Activated T-cell treated with anti-CD3 and anti-CD28 coated beads, Interleukin-2, amount 50 U/mL, for 4 hours (primary cell): ENCODE data around the gene MYOF. TPM values are rescaled to one million over a fixed set of nuclear protein-coding genes. Genes with fewer than 3 reads are reported as not detected.
"Not testable (repeated sequence)": the region's sequence is repeated elsewhere in the genome, so short reads cannot be mapped to it uniquely, and the experiment has no call there.

Experiments
- ATAC-seq, 2 donors: fragments of 200-7000 bp; cut with Tn5 transposase; one replicate each; pipeline ENCODE4 v1.10.0; 2021
- DNase-seq: peaks from one replicate; pipeline ENCODE4 v3.0.0-alpha.2; 2020
- H3K27me3 Mint-ChIP-seq: one replicate; pipeline ENCODE4 v1.8.0; 2021; ENCODE audit warnings: low read depth, mixed read lengths
- H3K36me3 Mint-ChIP-seq: one replicate; pipeline ENCODE4 v1.8.0; 2022; ENCODE audit warnings: mixed read lengths; ENCODE audit not compliant: insufficient read depth
- H3K4me1 Mint-ChIP-seq: one replicate; pipeline ENCODE4 v1.8.0; 2021; ENCODE audit warnings: low read depth, mixed read lengths
- H3K4me3 Mint-ChIP-seq: one replicate; pipeline ENCODE4 v1.8.0; 2021; ENCODE audit warnings: mild to moderate bottlenecking, moderate library complexity, mixed read lengths
- H3K9me3 Mint-ChIP-seq: one replicate; pipeline ENCODE4 v1.8.0; 2021; ENCODE audit warnings: mixed read lengths
- total RNA-seq, 3 donors: library from RNA; stranded (reverse); gene quantifications; one replicate each; pipeline ENCODE4 v1.2.1, GENCODE V29; 2021

MYOF gene
- total RNA-seq, 3 donors from 2014 or later = 39.2 to 65.4 (median 42.6) TPM

DNA sequence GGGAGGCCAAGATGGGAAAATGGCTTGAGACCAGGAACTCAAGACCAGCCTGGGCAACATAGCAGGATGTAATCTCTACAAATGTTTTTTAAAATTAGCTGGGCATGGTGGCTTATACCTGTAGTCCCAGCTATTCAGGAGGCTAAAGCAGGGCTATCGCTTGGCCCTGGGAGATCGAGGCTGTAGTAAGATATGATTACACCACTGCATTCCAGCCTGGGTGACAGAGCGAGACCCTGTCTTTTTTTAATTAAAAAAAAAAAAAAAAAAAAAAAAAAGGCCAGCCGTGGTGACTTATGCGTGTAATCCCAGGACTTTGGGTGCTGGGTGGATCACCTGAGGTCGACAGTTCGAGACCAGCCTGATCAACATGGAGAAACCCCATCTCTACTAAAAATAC is 27.4 kb downstream of the MYOF start:
- no peak for DNase-seq
- Mint-ChIP-seq H3K9me3 (no peaks in the 10 kb centered on the region), H3K4me1 (peaks cover 13% of the 10 kb centered on the region), H3K27me3 (no peaks in the 10 kb centered on the region), H3K36me3 (peaks cover 6% of the 10 kb centered on the region), H3K4me3 (no peak overlapping the region)
- no peak for ATAC-seq

DNA sequence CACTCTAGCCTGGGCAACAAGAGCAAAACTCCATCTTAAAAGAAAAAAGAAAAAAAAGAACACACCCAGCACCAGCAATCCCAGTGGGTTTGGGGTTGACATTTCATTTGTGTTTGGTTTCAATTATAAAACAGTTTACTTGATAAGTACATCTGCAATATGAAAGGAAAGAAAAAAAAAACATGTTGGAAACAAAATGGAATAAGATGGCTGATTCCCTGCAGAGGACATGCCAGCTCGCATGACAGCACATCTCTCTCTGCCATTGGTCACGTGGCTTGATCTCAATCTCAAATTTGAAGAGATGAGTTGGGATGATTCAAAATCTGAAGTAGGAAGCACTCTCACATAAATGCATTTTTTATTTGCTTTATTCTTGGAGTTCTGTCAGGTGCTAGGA is 28.0 kb downstream of the MYOF start:
- H3K9me3 Mint-ChIP-seq = no peaks in the 10 kb centered on the region
- DNase-seq (no peak), ATAC-seq (no peak)
- no peaks in the 10 kb centered on the region for H3K27me3 Mint-ChIP-seq
- H3K36me3 Mint-ChIP-seq = peaks cover 7% of the 10 kb centered on the region
- H3K4me3 Mint-ChIP-seq = no peak overlapping the region
- H3K4me1 Mint-ChIP-seq = peaks cover 13% of the 10 kb centered on the region

DNA sequence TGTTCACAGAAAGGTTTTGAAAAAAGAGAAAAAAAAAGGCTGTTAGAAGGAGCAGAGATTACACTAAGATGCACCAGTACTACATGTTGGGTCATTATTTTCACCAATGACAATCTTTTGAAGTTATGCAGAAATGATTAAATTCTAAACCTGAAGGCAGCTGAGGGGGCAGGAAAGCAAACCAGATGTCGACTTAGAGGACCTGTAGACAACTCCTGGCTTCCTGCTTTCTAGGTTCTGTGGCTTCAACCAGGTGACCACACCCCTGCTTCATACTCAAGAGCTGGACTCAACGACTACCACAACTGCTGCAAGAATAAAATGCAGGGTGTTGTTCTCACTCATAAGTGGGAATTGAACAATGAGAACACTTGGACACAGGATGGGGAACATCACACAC is 30.0 kb downstream of the MYOF start:
- no peaks in the 10 kb centered on the region for H3K27me3 Mint-ChIP-seq
- H3K4me3 Mint-ChIP-seq = no peak overlapping the region
- H3K36me3 Mint-ChIP-seq = peaks cover 9% of the 10 kb centered on the region
- no peak for DNase-seq
- H3K9me3 Mint-ChIP-seq = no peaks in the 10 kb centered on the region
- peaks cover 13% of the 10 kb centered on the region for H3K4me1 Mint-ChIP-seq
- ATAC-seq = no peak

DNA sequence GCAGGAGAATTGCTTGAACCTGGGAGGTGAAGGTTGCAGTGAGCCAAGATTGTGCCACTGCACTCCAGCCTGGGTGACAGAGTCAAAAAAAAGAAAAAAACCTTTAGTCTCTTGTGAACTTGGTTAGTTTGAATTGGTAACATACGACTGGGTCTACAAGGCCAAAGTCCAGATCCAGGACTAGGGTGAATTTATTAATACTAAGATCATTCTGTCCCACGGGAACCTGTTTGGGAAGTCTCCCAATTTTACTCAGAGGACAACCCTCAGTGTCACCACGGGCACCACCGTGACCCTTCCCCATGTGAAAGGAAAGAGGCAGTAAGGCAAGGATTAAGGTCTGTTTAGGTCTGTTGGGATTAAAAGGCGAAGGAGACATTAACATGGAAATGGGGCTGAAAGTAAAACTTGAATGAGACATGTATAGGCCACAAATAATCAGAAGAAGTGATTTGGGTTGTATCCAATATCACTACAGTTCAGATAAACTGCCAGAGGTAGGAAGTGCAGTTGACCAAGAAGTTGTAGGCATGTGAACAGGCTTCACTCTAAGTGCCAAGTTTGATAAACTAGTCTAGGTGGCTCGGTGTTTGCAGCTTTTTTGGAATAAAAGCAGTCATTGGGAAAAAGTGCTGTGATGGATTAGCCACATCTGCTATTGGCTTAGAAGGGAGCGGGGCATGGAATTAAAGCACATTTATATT is 30.7 kb downstream of the MYOF start:
- no peaks in the 10 kb centered on the region for H3K9me3 Mint-ChIP-seq
- peaks cover 9% of the 10 kb centered on the region for H3K36me3 Mint-ChIP-seq
- H3K27me3 Mint-ChIP-seq = no peaks in the 10 kb centered on the region
- ATAC-seq = no peak
- H3K4me3 Mint-ChIP-seq = no peak overlapping the region
- H3K4me1 Mint-ChIP-seq = peaks cover 13% of the 10 kb centered on the region
- no peak for DNase-seq

DNA sequence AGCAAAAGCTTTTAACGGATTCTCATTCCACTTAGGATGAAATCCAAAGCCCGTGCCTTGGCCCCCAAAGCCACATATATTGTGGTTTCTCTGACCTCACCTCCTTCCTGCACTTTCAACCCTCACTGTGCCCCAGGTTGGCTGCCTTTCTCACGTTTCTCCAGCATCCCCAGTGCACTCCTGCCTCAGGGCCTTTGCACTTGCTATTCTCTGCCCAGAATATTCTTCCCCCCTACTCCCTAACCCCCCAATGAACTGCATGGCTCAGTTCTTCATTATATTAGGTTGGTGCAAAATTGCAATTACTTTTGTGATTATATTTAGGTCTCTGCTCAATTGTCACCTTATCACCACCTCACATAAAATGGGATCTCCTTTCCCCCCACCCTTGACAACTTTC is 34.2 kb downstream of the MYOF start:
- Mint-ChIP-seq H3K4me3 (no peak overlapping the region), H3K4me1 (peaks cover 13% of the 10 kb centered on the region), H3K9me3 (no peaks in the 10 kb centered on the region), H3K36me3 (peaks cover 9% of the 10 kb centered on the region), H3K27me3 (no peaks in the 10 kb centered on the region)
- ATAC-seq (no peak), DNase-seq (no peak)

DNA sequence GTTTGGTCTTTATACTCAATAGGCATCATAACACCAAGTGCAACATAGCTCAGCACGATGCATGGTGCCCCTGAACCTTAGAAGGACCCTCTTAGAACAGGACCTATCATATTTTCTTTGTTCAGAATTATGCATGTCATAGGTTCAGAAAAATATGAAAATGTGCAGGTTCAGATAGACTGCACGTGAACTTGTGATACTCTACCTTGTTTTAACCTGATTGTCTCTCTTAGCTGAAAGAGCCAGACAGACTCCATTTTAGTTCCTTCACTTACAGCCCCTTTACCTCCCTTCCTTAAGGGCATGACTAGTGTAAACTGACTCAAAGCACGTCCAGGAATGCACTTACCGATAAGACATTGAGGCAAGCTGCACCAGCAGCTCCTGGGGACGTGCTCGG is 35.1 kb downstream of the MYOF start:
- Mint-ChIP-seq H3K4me1 (peaks cover 8% of the 10 kb centered on the region), H3K9me3 (no peaks in the 10 kb centered on the region), H3K36me3 (peaks cover 9% of the 10 kb centered on the region), H3K4me3 (no peak overlapping the region), H3K27me3 (no peaks in the 10 kb centered on the region)
- DNase-seq (no peak), ATAC-seq (no peak)

DNA sequence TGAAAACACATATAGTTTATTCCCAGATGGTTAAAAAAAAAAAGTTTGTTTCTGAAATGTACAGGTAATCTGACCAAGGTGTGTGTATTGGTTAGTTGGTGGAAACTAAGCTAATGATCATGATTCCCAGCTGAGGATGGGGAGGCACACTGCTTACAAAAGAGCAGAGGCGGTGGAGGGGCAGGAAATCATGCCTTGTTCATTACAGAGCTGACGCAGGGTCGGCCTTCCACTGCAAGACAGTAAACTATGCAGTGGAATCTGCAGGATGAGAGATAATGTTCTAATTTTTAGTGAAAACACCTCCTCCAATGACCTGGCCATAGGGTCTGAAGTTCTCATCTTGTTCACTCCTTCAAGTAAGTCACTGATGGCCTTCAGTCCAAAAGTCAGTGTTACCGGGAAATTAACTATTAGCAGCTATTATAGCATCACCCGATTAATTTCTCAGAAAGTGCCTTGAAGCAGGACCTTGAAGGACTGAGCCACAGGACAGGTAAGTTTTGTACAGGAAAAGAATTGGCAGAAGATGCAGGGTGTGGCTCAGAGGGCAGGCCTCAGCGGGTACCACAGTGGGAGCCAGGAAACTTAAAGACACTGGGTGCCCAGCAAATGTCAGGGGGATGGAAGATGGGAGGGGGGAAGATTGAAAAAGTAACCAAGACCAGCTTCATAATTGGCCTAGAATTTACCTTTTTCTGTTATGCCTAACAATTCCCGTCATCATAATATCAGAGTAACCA is 36.0 kb downstream of the MYOF start:
- no peaks in the 10 kb centered on the region for H3K4me1 Mint-ChIP-seq
- H3K9me3 Mint-ChIP-seq = no peaks in the 10 kb centered on the region
- H3K4me3 Mint-ChIP-seq = no peak overlapping the region
- H3K36me3 Mint-ChIP-seq = peaks cover 4% of the 10 kb centered on the region
- no peaks in the 10 kb centered on the region for H3K27me3 Mint-ChIP-seq
- DNase-seq = no peak
- no peak for ATAC-seq

DNA sequence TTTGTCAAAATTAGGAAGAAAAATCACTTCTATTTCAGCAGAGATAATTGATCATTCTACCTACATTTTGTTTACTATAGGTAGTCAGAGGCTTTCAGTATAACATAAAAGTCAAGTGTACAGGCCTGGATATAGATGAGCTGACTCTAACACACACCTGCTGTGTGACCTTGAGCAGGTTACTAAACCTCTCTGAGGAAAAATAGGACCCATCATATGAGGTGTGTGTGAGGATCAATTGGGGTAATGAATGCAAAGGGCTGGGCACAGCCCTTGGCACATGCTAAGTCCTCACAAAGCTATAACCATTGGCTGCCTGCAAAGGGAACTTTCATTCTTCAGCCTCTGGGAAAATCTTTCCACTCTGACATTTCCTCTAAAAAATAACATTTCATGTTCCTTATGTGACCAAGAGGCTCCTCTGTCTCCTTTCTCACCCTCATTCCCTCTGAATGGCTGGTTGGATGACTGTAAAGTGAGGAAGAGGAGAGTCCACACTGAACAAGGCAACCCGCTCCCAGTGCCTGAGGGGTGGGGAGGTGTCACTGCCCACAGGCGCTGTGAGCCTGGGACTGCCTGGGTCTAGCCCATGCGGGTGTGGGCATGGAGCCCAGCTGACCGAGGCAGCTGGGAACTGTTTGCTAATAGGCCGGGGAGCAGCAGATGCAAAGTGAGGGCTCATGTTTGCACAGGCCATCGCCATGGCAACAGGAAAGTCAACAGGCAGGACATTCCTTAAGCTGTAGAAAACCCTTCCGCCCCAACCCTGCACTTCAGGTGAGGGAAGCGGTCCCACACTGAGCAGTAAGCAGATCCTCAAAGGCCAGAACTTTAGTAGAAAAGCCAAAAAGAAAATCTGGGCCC is 36.8 kb downstream of the MYOF start:
- no peak for DNase-seq
- no peaks in the 10 kb centered on the region for H3K4me1 Mint-ChIP-seq
- H3K27me3 Mint-ChIP-seq = no peaks in the 10 kb centered on the region
- H3K9me3 Mint-ChIP-seq = no peaks in the 10 kb centered on the region
- no peak overlapping the region for H3K4me3 Mint-ChIP-seq
- H3K36me3 Mint-ChIP-seq = peaks cover 4% of the 10 kb centered on the region
- ATAC-seq = no peak

DNA sequence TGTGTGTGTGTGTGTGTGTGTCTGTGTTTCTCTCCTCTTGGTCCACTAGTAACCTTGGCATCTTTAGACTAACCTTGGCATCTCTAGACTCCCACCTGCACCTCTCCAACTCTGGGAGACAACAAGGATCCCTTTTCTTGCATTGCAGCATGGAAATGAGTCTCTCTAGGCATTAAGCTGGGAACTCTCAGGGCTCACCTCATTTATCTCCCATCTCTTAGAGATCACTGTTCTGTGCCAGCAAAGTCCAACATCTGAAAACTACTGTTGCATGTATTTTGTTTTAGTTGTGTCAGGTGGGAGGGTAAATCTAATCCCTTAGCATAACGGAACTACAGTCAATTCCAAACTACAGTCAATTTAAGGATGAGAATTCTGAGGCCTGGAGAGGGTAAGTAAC is 38.7 kb downstream of the MYOF start:
- Mint-ChIP-seq H3K4me3 (no peak overlapping the region), H3K36me3 (peaks cover 1% of the 10 kb centered on the region), H3K4me1 (no peaks in the 10 kb centered on the region), H3K27me3 (no peaks in the 10 kb centered on the region), H3K9me3 (no peaks in the 10 kb centered on the region)
- ATAC-seq = no peak
- DNase-seq = no peak

DNA sequence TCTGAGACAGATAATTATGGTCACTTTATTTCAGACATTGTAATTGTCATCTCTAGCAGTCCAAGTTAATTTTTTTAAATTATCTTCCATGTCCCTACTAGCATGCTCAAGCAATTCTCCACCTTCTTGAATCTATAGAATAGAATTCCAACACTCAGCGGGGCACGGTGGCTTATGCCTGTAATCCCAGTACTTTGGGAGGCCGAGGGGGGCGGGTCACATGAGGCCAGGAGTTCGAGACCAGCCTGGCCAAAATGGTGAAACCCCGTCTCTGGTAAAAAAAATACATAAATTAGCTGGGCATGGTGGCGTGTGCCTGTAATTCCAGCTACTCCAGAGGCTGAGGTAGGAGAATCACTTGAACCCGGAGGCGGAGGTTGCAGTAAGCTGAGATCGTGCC is 39.4 kb downstream of the MYOF start:
- H3K27me3 Mint-ChIP-seq, H3K4me3 Mint-ChIP-seq, H3K4me1 Mint-ChIP-seq, DNase-seq, H3K9me3 Mint-ChIP-seq, H3K36me3 Mint-ChIP-seq, ATAC-seq: not testable (repeated sequence)

DNA sequence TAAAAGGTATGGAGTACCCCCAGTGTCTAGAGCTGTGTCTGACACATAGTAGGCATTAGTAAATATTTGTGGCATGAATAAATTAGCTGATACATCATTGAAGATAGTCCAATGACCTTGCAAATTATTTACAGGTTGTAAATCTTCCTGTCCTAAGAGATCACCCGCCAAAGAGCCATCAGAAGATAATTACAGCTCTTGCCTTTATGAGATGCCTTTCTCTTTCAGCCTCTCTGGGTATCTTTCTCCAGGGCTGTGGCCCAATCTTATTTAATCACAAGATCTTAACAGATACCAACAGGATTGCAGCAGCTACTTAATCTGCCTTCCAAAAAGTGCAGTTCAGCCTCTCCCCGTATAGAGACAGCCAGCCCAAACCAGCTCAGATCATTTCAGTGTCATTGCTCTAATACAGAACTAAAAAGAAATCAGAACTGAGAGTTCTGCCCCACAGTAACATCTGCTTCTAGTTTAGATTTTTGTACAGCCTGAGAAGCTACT is 41.5 kb downstream of the MYOF start:
- H3K36me3 Mint-ChIP-seq = peaks cover 2% of the 10 kb centered on the region
- no peaks in the 10 kb centered on the region for H3K27me3 Mint-ChIP-seq
- ATAC-seq (no peak), DNase-seq (no peak)
- H3K4me1 Mint-ChIP-seq = no peaks in the 10 kb centered on the region
- no peaks in the 10 kb centered on the region for H3K9me3 Mint-ChIP-seq
- no peak overlapping the region for H3K4me3 Mint-ChIP-seq

DNA sequence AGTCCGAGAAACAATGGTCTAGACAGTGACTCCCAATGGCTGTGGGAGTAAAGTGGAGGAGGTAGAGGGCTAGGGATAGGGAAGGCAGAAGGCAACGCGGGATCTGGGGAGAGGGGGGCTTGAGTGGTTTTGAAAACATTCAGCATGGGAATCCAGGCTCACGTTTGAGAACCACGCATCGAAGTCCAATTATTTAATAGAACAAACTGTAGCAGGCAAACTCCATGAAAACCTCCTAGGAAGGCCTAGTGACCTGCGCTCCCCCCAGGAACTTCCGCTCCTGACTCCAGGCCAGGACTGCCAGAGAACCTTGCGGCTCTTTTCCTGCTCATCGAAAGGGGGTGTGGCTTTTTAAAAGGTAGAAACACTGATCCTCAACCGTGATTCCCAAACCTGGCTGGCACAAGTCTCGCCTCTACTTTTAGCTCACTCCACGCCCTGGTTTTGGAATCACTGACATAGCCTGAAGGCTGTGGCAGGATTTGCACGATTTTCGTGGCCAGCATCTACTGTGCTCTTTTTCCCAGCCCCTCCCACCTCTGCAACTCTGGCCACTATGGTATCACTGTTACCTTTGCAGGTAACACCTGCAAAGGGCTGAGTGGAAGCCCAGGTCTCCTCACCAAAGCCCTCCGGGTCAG is 43.4 kb downstream of the MYOF start:
- H3K4me3 Mint-ChIP-seq = no peak overlapping the region
- DNase-seq (no peak), ATAC-seq (no peak)
- no peaks in the 10 kb centered on the region for H3K27me3 Mint-ChIP-seq
- H3K9me3 Mint-ChIP-seq = no peaks in the 10 kb centered on the region
- H3K36me3 Mint-ChIP-seq = peaks cover 2% of the 10 kb centered on the region
- no peaks in the 10 kb centered on the region for H3K4me1 Mint-ChIP-seq

DNA sequence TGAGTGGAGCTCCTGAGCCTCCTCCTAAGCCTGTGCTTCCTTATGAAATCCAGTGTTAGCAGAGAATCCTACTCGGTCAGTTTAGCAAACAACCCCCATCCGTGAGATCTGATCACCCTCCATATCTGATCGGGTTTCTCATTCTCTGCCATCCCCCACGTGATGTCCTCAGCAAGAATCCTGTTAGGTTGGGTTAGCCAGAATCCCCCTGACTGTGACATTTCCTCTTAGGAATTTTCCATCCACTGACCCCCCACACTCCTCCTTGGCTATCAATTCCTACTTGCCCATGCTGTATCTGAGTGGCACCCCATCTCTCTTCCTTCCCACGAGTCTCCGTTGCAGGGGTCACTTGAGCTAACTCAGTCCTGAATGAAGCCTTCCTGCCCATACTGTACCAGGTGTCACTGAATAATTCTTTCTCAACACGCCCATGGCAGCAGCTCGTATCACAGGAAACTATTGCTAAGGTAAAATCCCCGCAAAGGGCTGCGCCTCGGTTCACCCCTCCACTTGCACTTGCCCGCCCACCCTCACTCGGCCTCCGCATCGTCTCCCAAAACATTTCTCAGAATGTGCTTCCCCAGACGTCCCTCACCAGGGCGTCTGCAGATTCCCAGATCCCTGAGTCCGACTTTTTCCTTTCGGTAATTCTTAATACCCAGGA is 44.1 kb downstream of the MYOF start:
- DNase-seq (no peak), ATAC-seq (no peak)
- Mint-ChIP-seq H3K4me1 (no peaks in the 10 kb centered on the region), H3K36me3 (peaks cover 2% of the 10 kb centered on the region), H3K4me3 (no peak overlapping the region), H3K9me3 (no peaks in the 10 kb centered on the region), H3K27me3 (no peaks in the 10 kb centered on the region)
